K562 (cell line): ENCODE measurements around the gene CDC42EP3. TPM values are rescaled to one million over a fixed set of nuclear protein-coding genes. Genes with fewer than 3 reads are reported as not detected.

Experiments used
- ATAC-seq: fragments of 200-7000 bp; cut with Tn5 transposase; 3 replicates; pipeline ENCODE4 v1.9.1; 2020; ENCODE audit warnings: moderate library complexity
- BruUV-seq: library from RNA; stranded (reverse); fragments of 400-500 nt; replicated peaks from 2 replicates; lab custom pipeline; 2021; lab: Mats Ljungman, UMichigan
- CTCF ChIA-PET: fragments of 300-600 bp; formaldehyde crosslinking; extraction: SDS; loops from one replicate; lab custom pipeline; 2021; ENCODE audit warnings: low intra/inter-chr PET ratio; lab: Yijun Ruan, JAX
- POLR2A ChIA-PET: fragments of 300-600, 350-650 bp; sonication (Branson Sonifier 250); formaldehyde crosslinking; extraction: SDS; loops from one replicate; lab custom pipeline; 2021; ENCODE audit warnings: antibody characterized with exemption, inconsistent platforms; lab: Yijun Ruan, JAX
- DNase-seq, 4 experiments: peaks; one replicate each; pipeline versions ENCODE4 v3.0.0 to v3.0.0-alpha.2; 2011 to 2018; ENCODE audit warnings: low spot score in 3 of 4, mixed read lengths in 3 of 4; ENCODE audit errors: extremely low read depth in 1 of 4
- FAIRE-seq: peaks from 2 replicates; lab custom pipeline; 2011; peaks lifted over from hg19 to GRCh38; lab: Jason Lieb, UNC
- H2AFZ ChIP-seq: 2 replicates; pipeline ENCODE4 v1.6.0; 2011; ENCODE audit warnings: low read depth, low read length, control low read depth, inconsistent platforms
- H3K27ac ChIP-seq: fragments of 200-600 bp; 3 replicates; pipeline ENCODE4 v1.8.0; 2011; ENCODE audit warnings: low read depth, mild to moderate bottlenecking, control low read depth, inconsistent platforms, low read length, moderate library complexity, mixed read lengths; ENCODE audit errors: extremely low read depth
- H3K27me3 ChIP-seq, 2 experiments: fragments of 300-600 bp in 1 of 2; 2 replicates in 1 of 2; 3 replicates in 1 of 2; pipeline versions ENCODE4 v1.6.0 to v1.8.0; 2011; ENCODE audit warnings: inconsistent platforms in 2 of 2, low read length in 2 of 2, mild to moderate bottlenecking in 1 of 2, mixed read lengths in 1 of 2, moderate library complexity in 1 of 2; ENCODE audit not compliant: control insufficient read depth in 2 of 2, insufficient read depth in 2 of 2
- H3K36me3 ChIP-seq: fragments of 300-600 bp; 3 replicates; pipeline ENCODE4 v1.8.0; 2011; ENCODE audit warnings: mild to moderate bottlenecking, low read length, inconsistent platforms; ENCODE audit not compliant: control insufficient read depth, insufficient read depth
- H3K4me1 ChIP-seq, 2 experiments: fragments of 200-600 bp in 1 of 2; replicated peaks in 1 of 2; 2 replicates in 1 of 2; 3 replicates in 1 of 2; pipeline versions ENCODE4 v1.5.1 to v1.8.0; 2011; ENCODE audit warnings: inconsistent platforms in 2 of 2, low read length in 2 of 2, mild to moderate bottlenecking in 1 of 2, mixed read lengths in 1 of 2, moderate library complexity in 1 of 2; ENCODE audit not compliant: control insufficient read depth in 2 of 2, insufficient read depth in 2 of 2
- H3K4me2 ChIP-seq: 2 replicates; pipeline ENCODE4 v1.6.1; 2011; ENCODE audit warnings: low read length, control low read depth, inconsistent platforms, mixed read lengths; ENCODE audit not compliant: insufficient read depth
- H3K4me3 ChIP-seq: fragments of 200-600 bp; sonication (generic), shearing (Covaris generic); 2 replicates; pipeline ENCODE4 v1.5.1; 2016; ENCODE audit warnings: control low read depth, inconsistent platforms
- H3K79me2 ChIP-seq: fragments of 200-600 bp; 3 replicates; pipeline ENCODE4 v1.8.0; 2011; ENCODE audit warnings: low read length, inconsistent platforms; ENCODE audit not compliant: control insufficient read depth, insufficient read depth
- H3K9ac ChIP-seq, 2 experiments: 2 replicates each; pipeline versions ENCODE4 v1.6.0 to v1.6.1; 2011; ENCODE audit warnings: low read depth in 2 of 2, low read length in 2 of 2, control low read depth in 1 of 2, inconsistent platforms in 1 of 2, mild to moderate bottlenecking in 1 of 2, mixed read lengths in 1 of 2; ENCODE audit not compliant: insufficient read depth in 1 of 2
- H3K9me1 ChIP-seq: one replicate; pipeline ENCODE4 v1.6.0; 2011; ENCODE audit warnings: inconsistent platforms, mild to moderate bottlenecking, low read length, moderate library complexity; ENCODE audit not compliant: control insufficient read depth, insufficient read depth
- H3K9me3 ChIP-seq: replicated peaks from 2 replicates; pipeline ENCODE4 v1.5.1; 2011; ENCODE audit warnings: low read depth, low read length, inconsistent platforms; ENCODE audit not compliant: control insufficient read depth, insufficient read depth
- H4K20me1 ChIP-seq: replicated peaks from 2 replicates; pipeline ENCODE4 v1.6.1; 2011; ENCODE audit warnings: low read length, inconsistent platforms, mixed read lengths; ENCODE audit not compliant: control insufficient read depth, insufficient read depth
- CREB3 ChIP-seq: fragments of 450-650 bp; conservative IDR thresholded peaks from 2 replicates; pipeline ENCODE4 v1.6.1; 2016; ENCODE audit warnings: missing genetic modification characterization, low read depth, mild to moderate bottlenecking, missing compliant biosample characterization, moderate library complexity
- FOXK2 ChIP-seq, 2 experiments: fragments of 450-650 bp; IDR thresholded peaks in 1 of 2; conservative IDR thresholded peaks in 1 of 2; 2 replicates each; pipeline ENCODE4 v1.6.1; 2016; ENCODE audit warnings: low read depth in 2 of 2, mild to moderate bottlenecking in 1 of 2
- HIVEP1 ChIP-seq: fragments of 250-450 bp; sonication (Bioruptor Pico); IDR thresholded peaks from 2 replicates; pipeline ENCODE4 v1.4.0; 2020; ENCODE audit warnings: mild to moderate bottlenecking
- ILF3 ChIP-seq: fragments of 450-650 bp; IDR thresholded peaks from 2 replicates; pipeline ENCODE4 v1.6.1; 2018; ENCODE audit warnings: antibody characterized with exemption, mild to moderate bottlenecking, moderate library complexity, borderline replicate concordance
- PHF8 ChIP-seq: fragments of 200-600 bp; sonication (generic); IDR thresholded peaks from 2 replicates; pipeline ENCODE4 v1.6.1; 2012; ENCODE audit warnings: mixed run types, mild to moderate bottlenecking, inconsistent platforms, low read length, moderate library complexity, borderline replicate concordance
- SPI1 ChIP-seq: IDR thresholded peaks from 2 replicates; pipeline ENCODE4 v1.6.1; 2011; ENCODE audit warnings: low read depth, low read length, control low read depth, borderline replicate concordance
- ZFPM2 ChIP-seq: fragments of 250-450 bp; sonication (Bioruptor Pico); IDR thresholded peaks from 2 replicates; pipeline ENCODE4 v1.5.1; 2022; ENCODE audit warnings: mild to moderate bottlenecking
- WGBS: fragments of 100-300 bp; shearing (Covaris generic); methylation state at CpG from one replicate; pipeline ENCODE4 v1.1.6; 2016; ENCODE audit warnings: low coverage, mixed read lengths; ENCODE audit not compliant: insufficient coverage; ENCODE audit errors: missing lambda C conversion rate; 5-methylcytosine and 5-hydroxymethylcytosine counted together
- in situ Hi-C: fragments of 300-500 bp; cut with MboI; formaldehyde crosslinking; loops from 4 replicates; pipeline ENCODE4 v1.15.0; 2018; ENCODE audit warnings: inconsistent platforms, mixed read lengths
- intact Hi-C: fragments of 100-400 bp; cut with micrococcal nuclease; formaldehyde crosslinking; loops from 2 replicates; pipeline ENCODE4 v1.14.2; 2022
- polyA plus RNA-seq, 8 experiments: library from polyadenylated mRNA; depleted of rRNA in 4 of 8; stranded (reverse) in 5 of 8; unstranded in 3 of 8; fragments of >200 nt; fragmentation: Nextera tagmentation in 2 of 8; fragmentation: Illumina TruSeq in 1 of 8; extraction: Ambion mirVana in 2 of 8; extraction: Trizol in 1 of 8; gene quantifications; 2 replicates each; pipeline versions ENCODE4 v1.2.1 to v1.2.3, GENCODE V29; 2011 to 2014; ENCODE audit warnings: inconsistent platforms in 1 of 8, missing spikeins in 1 of 8
- total RNA-seq, 7 experiments: library from RNA; depleted of rRNA in 6 of 7; stranded (reverse); fragments of >200 nt in 6 of 7; fragmentation: Illumina TruSeq in 2 of 7; extraction: Trizol in 2 of 7; gene quantifications; 2 replicates each; pipeline versions ENCODE4 v1.2.1 to v1.2.3, GENCODE V29; 2011 to 2021; ENCODE audit warnings: low replicate concordance in 1 of 7

CDC42EP3 gene
- total and polyA plus RNA-seq, 9 of the 15 experiments (the other 6 are each of a cell fraction or from before 2014, with no cell fraction given), result 0.72 to 6.4 (median 2.0) TPM

DNA sequence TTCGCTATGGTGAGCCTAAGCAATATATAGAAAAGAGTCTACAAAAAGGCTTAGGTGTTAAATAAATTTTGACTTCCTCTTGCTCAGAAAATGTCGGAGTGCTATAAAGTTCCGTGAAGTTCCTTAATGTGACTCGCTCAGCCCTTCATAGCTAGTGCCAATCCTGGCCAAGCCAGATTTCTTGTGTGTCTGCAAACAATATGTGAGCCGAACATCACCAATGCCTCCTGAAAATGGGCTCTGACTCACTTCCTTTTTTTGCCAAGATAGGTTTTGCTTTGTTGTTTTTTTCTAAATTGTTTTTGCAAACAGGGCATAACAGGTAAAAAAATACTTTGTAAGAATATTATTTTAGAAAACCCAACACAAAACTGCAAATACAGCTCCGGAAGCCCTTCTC, 26.1 kb downstream of the CDC42EP3 start:
- H3K9me3 ChIP-seq, result no peaks in the 10 kb centered on the region
- no peaks in the 10 kb centered on the region for H4K20me1 ChIP-seq
- intact Hi-C loops (no loop called here), in situ Hi-C loops (loop anchor here (5.0 kb wide), 1 partner anchor 53 kb away; no protein-coding TSS in a partner anchor)
- POLR2A ChIA-PET, result no interaction called here
- H3K4me3 ChIP-seq, result no peak overlapping the region
- H3K36me3 ChIP-seq, result no peaks in the 10 kb centered on the region
- TF ChIP-seq FOXK2 (conservative IDR thresholded peaks at IDR 0.05 in 1 of 2, IDR thresholded peaks at IDR 0.05 in 1 of 2; ENCODE audit: low read depth in 2 of 2) (no peak), SPI1 (peak; percentile 80), HIVEP1 (CRISPR knock-in tag) (no peak), CREB3 (tag) (no peak), ILF3 (no peak), PHF8 (no peak), ZFPM2 (CRISPR knock-in tag) (no peak)
- no peak overlapping the region for H3K27ac ChIP-seq
- H2AFZ ChIP-seq, result no peak overlapping the region
- CTCF ChIA-PET, result no interaction called here
- H3K4me1 ChIP-seq, result no peaks in the 10 kb centered on the region
- BruUV-seq, result no TSS peak
- DNase-seq, result no peak
- H3K9me1 ChIP-seq, result no peaks in the 10 kb centered on the region
- no peak overlapping the region for H3K4me2 ChIP-seq
- FAIRE-seq, result no peak
- ATAC-seq, result no peak
- WGBS, result 66% methylated on average over 6 of the region's 6 CpGs
- no peaks in the 10 kb centered on the region for H3K79me2 ChIP-seq
- no peaks in the 10 kb centered on the region for H3K27me3 ChIP-seq
- no peak overlapping the region for H3K9ac ChIP-seq
